Body of pancreas (tissue), 4 donors: Measurements from ENCODE around the gene ISG20L2.

Experiments used
- CTCF ChIP-seq, 7 experiments: fragments of 450-650 bp in 4 of 7; fragments of 200-600 bp in 3 of 7; sonication (generic) in 3 of 7; IDR thresholded peaks; one replicate each; pipeline ENCODE4 v1.5.1; 2016 to 2019; ENCODE audit warnings: antibody characterized with exemption in 7 of 7
- POLR2A ChIP-seq, 3 donors: fragments of 450-650 bp; IDR thresholded peaks; one replicate each; pipeline ENCODE4 v1.6.1; 2016; ENCODE audit warnings: antibody characterized with exemption in 3 of 3, mild to moderate bottlenecking in 2 of 3

GRCh38 chr1:156760796-156761104, 32.2 kb upstream of the ISG20L2 start:
- TF ChIP-seq POLR2A (IDR thresholded peaks at IDR 0.05): no peak
- no peak for TF ChIP-seq CTCF (IDR thresholded peaks at IDR 0.05)
